ENCODE data around the gene TBC1D2B. TPM values are rescaled to one million over a fixed set of nuclear protein-coding genes. Genes with fewer than 3 reads are reported as not detected.

TBC1D2B gene
- total and polyA plus RNA-seq, 2 of the 4 experiments (the other 2 are of a cell fraction): 17.7 to 28.3 TPM

DNA sequence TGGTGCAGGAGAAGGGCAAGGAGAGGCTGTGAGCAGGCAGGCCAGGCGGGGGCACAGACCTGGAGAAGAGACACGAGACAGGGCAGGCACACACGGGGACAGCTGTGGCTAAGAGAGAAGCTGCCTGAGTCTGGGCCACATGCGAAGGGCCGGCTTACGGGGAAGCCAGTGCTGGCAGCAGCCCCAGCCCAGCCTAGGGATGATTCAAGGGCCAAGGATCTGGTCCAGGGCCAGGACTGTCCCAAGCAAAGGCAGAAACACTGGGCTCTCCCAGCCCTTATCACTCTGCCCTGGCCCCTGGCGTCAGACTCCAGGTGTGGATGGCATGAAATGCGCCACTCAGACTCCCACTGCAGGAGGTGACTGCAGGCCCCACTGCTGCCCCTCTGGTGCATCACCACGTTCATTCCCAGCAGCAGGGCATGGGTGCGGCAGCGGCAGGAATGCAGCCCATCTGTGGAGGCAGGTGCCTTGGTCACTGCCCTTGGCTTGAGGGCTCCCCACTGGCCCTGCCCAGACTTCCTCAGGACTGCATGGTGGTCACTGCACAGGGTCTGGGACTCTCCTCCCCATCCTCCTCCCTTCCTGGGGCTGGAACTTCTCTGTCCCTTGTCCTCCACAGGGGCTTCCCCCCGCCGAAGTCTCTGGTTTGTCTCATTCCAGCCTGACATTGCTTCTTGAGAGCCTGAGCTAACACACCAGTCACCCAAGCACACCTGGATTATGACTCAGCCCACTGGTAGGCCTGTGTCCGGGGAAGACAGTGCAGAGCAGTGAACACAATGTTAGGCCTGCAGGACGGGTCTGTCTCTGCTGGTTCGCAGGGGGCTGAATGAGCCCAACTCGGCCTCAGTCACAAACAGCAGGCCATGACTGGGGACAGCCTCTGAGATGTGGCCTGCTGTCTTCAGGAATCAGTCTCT is 69.3 kb downstream of the TBC1D2B start:
- peak; percentile 87 for DNase-seq
- CTCF ChIA-PET: interaction anchor here (1.5 to 1.9 kb wide), 2 partner anchors 44 to 100 kb away, joined by 3 to 5 read pairs; no protein-coding TSS in a partner anchor
- H3K9me1 ChIP-seq (ENCODE audit: insufficient read depth, low read length): peaks cover 18% of the 10 kb centered on the region
- peak overlapping the region; percentile 44 for H2AK5ac ChIP-seq (ENCODE audit: low read depth, low read length)
- peaks cover 19 to 65% of the 10 kb centered on the region in 2 experiments; a peak in 3 of 4 replicates for H3K79me1 ChIP-seq (ENCODE audit: low read depth in 1 of 2, low read length in 2 of 2)
- no peaks in the 10 kb centered on the region for H3K9me3 ChIP-seq (ENCODE audit: control insufficient read depth, insufficient read depth, low read length)
- H4K91ac ChIP-seq (ENCODE audit: insufficient read depth, low read depth, low read length): no peak overlapping the region
- 0 out of 2 replicates have a peak overlapping the region, but pooled peaks have one; percentile 20 for H3K14ac ChIP-seq (replicated peaks; ENCODE audit: low read depth, low read length)
- no peak overlapping the region for H4K5ac ChIP-seq (ENCODE audit: low read depth, low read length)
- no TSS peak for BruUV-seq (replicated peaks)
- in situ Hi-C loops (cut with MboI; ENCODE audit: low sequenced_read_pairs): no loop called here
- dilution Hi-C loops (cut with HindIII; ENCODE audit: low sequenced_read_pairs, unreplicated experiment): no loop called here
- no peaks in the 10 kb centered on the region for H3K27me3 ChIP-seq (ENCODE audit: control insufficient read depth, insufficient read depth, low read length)
- POLR2A ChIA-PET (ENCODE audit: unreplicated experiment): no interaction called here
- TF ChIP-seq MXI1 (IDR thresholded peaks at IDR 0.05; ENCODE audit: borderline replicate concordance, low read depth, low read length): peak; percentile 86; the same call in 1 of the 2 replicates
- TF ChIP-seq FOS (IDR thresholded peaks at IDR 0.05; ENCODE audit: low read depth, low read length): peak; percentile 41
- TF ChIP-seq USF2 (IDR thresholded peaks at IDR 0.05; ENCODE audit: low read depth, low read length): 0 out of 2 replicates have a peak, but pooled peaks have one; percentile 27
- TF ChIP-seq BHLHE40 (IDR thresholded peaks at IDR 0.05; ENCODE audit: low read depth, low read length): no peak
- TF ChIP-seq SMC3 (IDR thresholded peaks at IDR 0.05; ENCODE audit: low read depth, low read length): peak; percentile 32
- ATAC-seq (ENCODE audit: low read depth): peak; percentile 80
- no peak overlapping the region for H3K56ac ChIP-seq (ENCODE audit: extremely low read depth, insufficient read depth, low read length)
- peak overlapping the region; percentile 37 for H2AFZ ChIP-seq (replicated peaks; ENCODE audit: low read length, poor library complexity)
- peak overlapping the region; percentile 34; the same call in 1 of the 2 replicates for H3K4ac ChIP-seq (ENCODE audit: low read depth, low read length)
- H2BK15ac ChIP-seq (ENCODE audit: low read depth, low read length): no peak overlapping the region
- no peak overlapping the region for H3K27ac ChIP-seq (ENCODE audit: insufficient read depth, low read length)
- no peak overlapping the region for H2BK20ac ChIP-seq (ENCODE audit: low read depth, low read length)
- no peak overlapping the region for H3K9ac ChIP-seq (ENCODE audit: low read depth, low read length)
- no peak overlapping the region for H4K8ac ChIP-seq (ENCODE audit: low read depth in 2 of 2, low read length in 2 of 2)
- peaks cover 51% of the 10 kb centered on the region for H3K36me3 ChIP-seq (ENCODE audit: control insufficient read depth, insufficient read depth, low read length)
- H4K20me1 ChIP-seq (ENCODE audit: insufficient read depth, low read length): peaks cover 51% of the 10 kb centered on the region
- H3K18ac ChIP-seq (ENCODE audit: low read depth, low read length): no peak overlapping the region
- no peak overlapping the region for H3K23ac ChIP-seq (ENCODE audit: low read depth, low read length)
- H2AK9ac ChIP-seq (replicated peaks; ENCODE audit: low read depth, low read length, poor library complexity): peak overlapping the region; percentile 7
- H2BK5ac ChIP-seq (ENCODE audit: low read depth, low read length, poor library complexity, severe bottlenecking): peak overlapping the region; percentile 38
- H3K4me3 ChIP-seq (ENCODE audit: insufficient read depth, low read depth, low read length): no peak overlapping the region
- no peak overlapping the region for H2BK120ac ChIP-seq (ENCODE audit: low read depth, low read length)
- peaks cover 18% of the 10 kb centered on the region for H3K4me1 ChIP-seq (ENCODE audit: control insufficient read depth, insufficient read depth, low read length)
- WGBS, 2 experiments (ENCODE audit: extremely low coverage in 2 of 2, insufficient read length in 1 of 2): 41% methylated on average over 5 of the region's 17 CpGs; no CpG with 5 or more reads in 1 of the 2 experiments
- no peak overlapping the region for H3K4me2 ChIP-seq (ENCODE audit: low read depth, low read length)
- intact Hi-C loops (cut with micrococcal nuclease): loop anchor here (5.0 kb wide), 3 partner anchors 39 to 84 kb away; partner anchors contain the start of gene SH2D7

All from IMR-90 (cell line).